Mucosa of rectum (tissue), 2 donors: ENCODE results near the gene DEPDC5.
"Not testable (repeated sequence)": the region's sequence is repeated elsewhere in the genome, so short reads cannot be mapped to it uniquely, and the experiment has no call there.

Source experiments
- H3K27ac ChIP-seq, 2 donors: one replicate each; pipeline ENCODE4 v1.7.0; 2013; ENCODE audit warnings: inconsistent platforms in 2 of 2, low read depth in 2 of 2, low read length in 2 of 2
- H3K27me3 ChIP-seq, 2 donors: one replicate each; pipeline ENCODE4 v1.7.0; 2013; ENCODE audit warnings: low read length in 2 of 2; ENCODE audit not compliant: control insufficient read depth in 2 of 2, insufficient read depth in 2 of 2
- H3K36me3 ChIP-seq, 2 donors: one replicate each; pipeline ENCODE4 v1.7.0; 2013; ENCODE audit warnings: low read length in 2 of 2; ENCODE audit not compliant: control insufficient read depth in 2 of 2, insufficient read depth in 2 of 2
- H3K4me1 ChIP-seq, 2 donors: one replicate each; pipeline ENCODE4 v1.7.0; 2013; ENCODE audit warnings: low read length in 2 of 2, mild to moderate bottlenecking in 1 of 2; ENCODE audit not compliant: control insufficient read depth in 2 of 2, insufficient read depth in 2 of 2
- H3K4me3 ChIP-seq, 2 donors: one replicate each; pipeline ENCODE4 v1.7.0; 2013; ENCODE audit warnings: low read length in 2 of 2
- H3K9ac ChIP-seq, 2 donors: one replicate each; pipeline ENCODE4 v1.7.0; 2013; ENCODE audit warnings: low read length in 2 of 2, low read depth in 1 of 2, mild to moderate bottlenecking in 1 of 2
- H3K9me3 ChIP-seq, 2 donors: one replicate each; pipeline ENCODE4 v1.7.0; 2013; ENCODE audit warnings: low read length in 2 of 2; ENCODE audit not compliant: control insufficient read depth in 2 of 2
- donor health status: healthy.
- donor health status: Normal muscosa, but diverticular disease.

Gene DEPDC5

GRCh38 chr22:31732089-31732829 is 21.6 kb upstream of the DEPDC5 start:
- Histone ChIP-seq H3K9ac (no peak overlapping the region), H3K4me1 (peaks cover 0 to 8% of the 10 kb centered on the region in 2 donors), H3K27me3 (no peaks in the 10 kb centered on the region), H3K4me3 (no peak overlapping the region), H3K27ac (peak overlapping the region; percentile 29 to 62), H3K36me3 (peaks cover 9% of the 10 kb centered on the region in 2 donors), H3K9me3 (no peaks in the 10 kb centered on the region)

- no peaks in the 10 kb centered on the region for H3K27me3 ChIP-seq
- H3K4me1 ChIP-seq: peaks cover 0 to 8% of the 10 kb centered on the region in 2 donors
- H3K36me3 ChIP-seq: peaks cover 13 to 16% of the 10 kb centered on the region in 2 donors
- H3K4me3 ChIP-seq: no peak overlapping the region
- no peak overlapping the region for H3K27ac ChIP-seq
- H3K9ac ChIP-seq: no peak overlapping the region
- H3K9me3 ChIP-seq: no peaks in the 10 kb centered on the region
Observed at GRCh38 chr22:31733580-31734079, 20.2 kb upstream of the DEPDC5 start.

- Histone ChIP-seq H3K9ac (no peak overlapping the region), H3K4me3 (no peak overlapping the region), H3K27me3 (no peaks in the 10 kb centered on the region), H3K27ac (no peak overlapping the region), H3K9me3 (no peaks in the 10 kb centered on the region), H3K36me3 (peaks cover 14 to 17% of the 10 kb centered on the region in 2 donors), H3K4me1 (peaks cover 0 to 8% of the 10 kb centered on the region in 2 donors)
Observed at GRCh38 chr22:31734512-31734911, 19.3 kb upstream of the DEPDC5 start.

- Histone ChIP-seq H3K27me3 (no peaks in the 10 kb centered on the region), H3K36me3 (peaks cover 10 to 17% of the 10 kb centered on the region in 2 donors), H3K9me3 (no peaks in the 10 kb centered on the region), H3K27ac (no peak overlapping the region), H3K4me1 (peaks cover 0 to 8% of the 10 kb centered on the region in 2 donors), H3K4me3 (no peak overlapping the region), H3K9ac (no peak overlapping the region)
Observed at GRCh38 chr22:31736458-31736857, 17.4 kb upstream of the DEPDC5 start.

- H3K9me3 ChIP-seq: no peaks in the 10 kb centered on the region
- no peak overlapping the region for H3K9ac ChIP-seq
- H3K27ac ChIP-seq: no peak overlapping the region
- no peaks in the 10 kb centered on the region for H3K27me3 ChIP-seq
- H3K4me1 ChIP-seq: peaks cover 0 to under 1% of the 10 kb centered on the region in 2 donors
- H3K36me3 ChIP-seq: peaks cover 10 to 17% of the 10 kb centered on the region in 2 donors
- no peak overlapping the region for H3K4me3 ChIP-seq
Observed at GRCh38 chr22:31737932-31738331, 15.9 kb upstream of the DEPDC5 start.

- H3K27ac ChIP-seq: no peak overlapping the region
- no peak overlapping the region for H3K4me3 ChIP-seq
- no peaks in the 10 kb centered on the region for H3K4me1 ChIP-seq
- peaks cover 10 to 17% of the 10 kb centered on the region in 2 donors for H3K36me3 ChIP-seq
- no peaks in the 10 kb centered on the region for H3K27me3 ChIP-seq
- no peak overlapping the region for H3K9ac ChIP-seq
- no peaks in the 10 kb centered on the region for H3K9me3 ChIP-seq
Observed at GRCh38 chr22:31738566-31738965, 15.3 kb upstream of the DEPDC5 start.

GRCh38 chr22:31739795-31740201 is 14.0 kb upstream of the DEPDC5 start:
- Histone ChIP-seq H3K4me3 (no peak overlapping the region), H3K36me3 (peaks cover 12 to 14% of the 10 kb centered on the region in 2 donors), H3K27me3 (no peaks in the 10 kb centered on the region), H3K9me3 (no peaks in the 10 kb centered on the region), H3K27ac (no peak overlapping the region), H3K9ac (no peak overlapping the region), H3K4me1 (no peaks in the 10 kb centered on the region)

- H3K9me3 ChIP-seq, H3K9ac ChIP-seq, H3K4me1 ChIP-seq, H3K27me3 ChIP-seq, H3K27ac ChIP-seq, H3K4me3 ChIP-seq: not testable (repeated sequence)
- peaks cover 12 to 15% of the 10 kb centered on the region in 2 donors for H3K36me3 ChIP-seq
Observed at GRCh38 chr22:31740314-31740713, 13.5 kb upstream of the DEPDC5 start.

GRCh38 chr22:31742115-31742514 is 11.7 kb upstream of the DEPDC5 start:
- H3K4me1 ChIP-seq: no peaks in the 10 kb centered on the region
- no peaks in the 10 kb centered on the region for H3K27me3 ChIP-seq
- no peak overlapping the region for H3K4me3 ChIP-seq
- no peaks in the 10 kb centered on the region for H3K9me3 ChIP-seq
- peaks cover 10 to 11% of the 10 kb centered on the region in 2 donors for H3K36me3 ChIP-seq
- no peak overlapping the region for H3K9ac ChIP-seq
- H3K27ac ChIP-seq: no peak overlapping the region

GRCh38 chr22:31742682-31743081 is 11.1 kb upstream of the DEPDC5 start:
- Histone ChIP-seq H3K9me3 (no peaks in the 10 kb centered on the region), H3K4me3 (no peak overlapping the region), H3K4me1 (no peaks in the 10 kb centered on the region), H3K36me3 (peaks cover 9 to 14% of the 10 kb centered on the region in 2 donors), H3K27me3 (no peaks in the 10 kb centered on the region), H3K9ac (no peak overlapping the region), H3K27ac (no peak overlapping the region)
